Testis (tissue), 2 donors: Measurements from ENCODE around the gene PLXNB1.

Experiments
- CTCF ChIP-seq, 3 experiments: fragments of 450-650 bp in 2 of 3; fragments of 200-600 bp in 1 of 3; sonication (generic) in 1 of 3; IDR thresholded peaks; one replicate each; pipeline ENCODE4 v1.5.1; 2016 to 2019; ENCODE audit warnings: antibody characterized with exemption in 3 of 3, mild to moderate bottlenecking in 2 of 3, moderate library complexity in 1 of 3
- POLR2A ChIP-seq: fragments of 450-650 bp; IDR thresholded peaks from one replicate; pipeline ENCODE4 v1.6.1; 2017; ENCODE audit warnings: antibody characterized with exemption, mild to moderate bottlenecking, moderate library complexity

GRCh38 chr3:48430708-48431101, 819 bp upstream of the PLXNB1 start:
- TF ChIP-seq CTCF (IDR thresholded peaks at IDR 0.05) = no peak
- no peak for TF ChIP-seq POLR2A
